ENCODE results near the gene TFIP11. TPM values are rescaled to one million over a fixed set of nuclear protein-coding genes. Genes with fewer than 3 reads are reported as not detected.

Gene TFIP11
- total and polyA plus RNA-seq, 2 of the 8 experiments (the other 6 are each of a cell fraction or from before 2014, with no cell fraction given), result 18.1 to 28.3 TPM

- H3K14ac ChIP-seq (ENCODE audit: insufficient read length), result no peak overlapping the region
- no peak overlapping the region for H4K8ac ChIP-seq (ENCODE audit: extremely low read depth, insufficient read depth, low read length)
- peaks cover 0 to 4% (median 2%) of the 10 kb centered on the region in 4 experiments; a peak in 3 of 7 replicates for H3K4me1 ChIP-seq (replicated peaks in 1 of 4; ENCODE audit: control insufficient read depth in 3 of 4, insufficient read depth in 4 of 4, low read length in 3 of 4)
- ChIA-PET POLR2A (ENCODE audit: partially characterized antibody) (interaction anchor here (1.2 to 3.1 kb wide), 10 partner anchors 7 to 171 kb away, joined by 3 to 13 read pairs (median 5); partner anchors contain the start of genes HPS4 and SRRD), CTCF (ENCODE audit: partially characterized antibody) (interaction anchor here (0.7 to 4.5 kb wide), 19 partner anchors 11 to 247 kb away, joined by 3 to 38 read pairs (median 5); partner anchors contain the start of gene MIAT)
- H3K4ac ChIP-seq (replicated peaks; ENCODE audit: insufficient read length, low read depth, low read length), result no peak overlapping the region
- no peak overlapping the region for H3K56ac ChIP-seq (replicated peaks; ENCODE audit: insufficient read length, low read depth, low read length)
- H3K9ac ChIP-seq (replicated peaks in 1 of 4; ENCODE audit: extremely low read depth in 1 of 4, low read depth in 3 of 4, low read length in 3 of 4), result no peak overlapping the region
- no peak overlapping the region for H4K5ac ChIP-seq (ENCODE audit: insufficient read length, low read depth, low read length)
- H4K91ac ChIP-seq (replicated peaks; ENCODE audit: insufficient read length, low read length), result no peak overlapping the region
- no peak overlapping the region for H3K4me3 ChIP-seq (ENCODE audit: extremely low read depth in 1 of 4, insufficient read depth in 2 of 4, low read depth in 3 of 4, low read length in 4 of 4)
- 100% methylated on average over 2 of the region's 2 CpGs; no CpG with 5 or more reads in 1 of the 2 experiments for WGBS, 2 experiments (ENCODE audit: extremely low coverage in 1 of 2, insufficient coverage in 1 of 2, insufficient read length in 1 of 2, insufficient replicate concordance in 2 of 2, low coverage in 1 of 2, low lambda C conversion rate in 2 of 2, missing lambda C conversion rate in 1 of 2)
- no peaks in the 10 kb centered on the region for H3K79me1 ChIP-seq (ENCODE audit: low read depth, low read length)
- H2BK20ac ChIP-seq (ENCODE audit: low read length), result no peak overlapping the region
- DNase-seq (ENCODE audit: low read depth in 1 of 2, low spot score in 2 of 2) (no peak), FAIRE-seq (no peak)
- H3K23ac ChIP-seq (ENCODE audit: insufficient read length), result no peak overlapping the region
- no peak overlapping the region for H2AK5ac ChIP-seq (ENCODE audit: low read depth, low read length)
- no peaks in the 10 kb centered on the region for H3K23me2 ChIP-seq (ENCODE audit: low read depth, low read length)
- no peak overlapping the region for H2BK15ac ChIP-seq (ENCODE audit: low read length)
- TF ChIP-seq CBX5 (IDR thresholded peaks at IDR 0.05; ENCODE audit: low read depth, low read length) (no peak), RXRA (IDR thresholded peaks at IDR 0.05; ENCODE audit: insufficient read depth, low read depth, low read length) (no peak), BRCA1 (IDR thresholded peaks at IDR 0.05; ENCODE audit: low read depth, low read length) (no peak), GTF2F1 (IDR thresholded peaks at IDR 0.05; ENCODE audit: borderline replicate concordance, low read depth, low read length) (no peak), ZNF274 (IDR thresholded peaks at IDR 0.05; ENCODE audit: borderline replicate concordance, extremely low read depth, low read length) (no peak)
- H2BK5ac ChIP-seq (ENCODE audit: low read depth, low read length), result no peak overlapping the region
- H3K36me3 ChIP-seq (ENCODE audit: control insufficient read depth in 2 of 4, insufficient read depth in 4 of 4, low read length in 3 of 4), result peaks cover 29 to 79% (median 67%) of the 10 kb centered on the region in 4 experiments
- H3K4me2 ChIP-seq (ENCODE audit: insufficient read depth in 1 of 2, low read depth in 2 of 2, low read length in 2 of 2), result no peak overlapping the region
- no peaks in the 10 kb centered on the region for H3K27me3 ChIP-seq (replicated peaks in 1 of 4; ENCODE audit: control insufficient read depth in 3 of 4, extremely low read depth in 1 of 4, insufficient read depth in 3 of 4, low read length in 3 of 4)
- H3K79me2 ChIP-seq (ENCODE audit: control insufficient read depth in 1 of 2, insufficient read depth in 2 of 2, low read length in 2 of 2), result no peaks in the 10 kb centered on the region
- H3K18ac ChIP-seq (ENCODE audit: extremely low read depth, low read length), result no peak overlapping the region
- peaks cover 0 to 4% of the 10 kb centered on the region in 2 experiments for H4K20me1 ChIP-seq (replicated peaks in 1 of 2; ENCODE audit: control insufficient read depth in 1 of 2, insufficient read depth in 2 of 2, low read length in 2 of 2)
- H3K27ac ChIP-seq (ENCODE audit: low read depth, low read length), result no peak overlapping the region
- no peak overlapping the region for H2BK120ac ChIP-seq (replicated peaks; ENCODE audit: low read depth, low read length)
- H3K9me3 ChIP-seq (ENCODE audit: insufficient read depth in 2 of 2, low read depth in 1 of 2, low read length in 1 of 2), result no peaks in the 10 kb centered on the region
- H2BK12ac ChIP-seq (ENCODE audit: low read depth, low read length), result no peak overlapping the region
- H2AFZ ChIP-seq (ENCODE audit: low read length), result no peak overlapping the region
Observed at GRCh38 chr22:26501996-26502395, 10.3 kb downstream of the TFIP11 start.
